Osteoblast (primary cell): Measurements from ENCODE around the gene APOBEC3C. TPM values are rescaled to one million over a fixed set of nuclear protein-coding genes. Genes with fewer than 3 reads are reported as not detected.
"Not testable (repeated sequence)": the region's sequence is repeated elsewhere in the genome, so short reads cannot be mapped to it uniquely, and the experiment has no call there.

Source experiments
- DNase-seq: peaks from one replicate; pipeline ENCODE4 v3.0.0; 2011; ENCODE audit warnings: low spot score, mixed read lengths; ENCODE audit not compliant: insufficient read length; ENCODE audit errors: missing footprints
- H2AFZ ChIP-seq: 2 replicates; pipeline ENCODE4 v1.6.0; 2011; ENCODE audit warnings: mild to moderate bottlenecking, low read length
- H3K27ac ChIP-seq: 2 replicates; pipeline ENCODE4 v1.5.1; 2011; ENCODE audit warnings: mild to moderate bottlenecking, low read depth, low read length, moderate library complexity
- H3K27me3 ChIP-seq: 2 replicates; pipeline ENCODE4 v1.6.0; 2012; ENCODE audit warnings: mild to moderate bottlenecking, control low read depth, inconsistent platforms, low read length, moderate library complexity; ENCODE audit not compliant: insufficient read depth
- H3K36me3 ChIP-seq: 2 replicates; pipeline ENCODE4 v1.5.1; 2011; ENCODE audit warnings: mild to moderate bottlenecking, low read length, control low read depth, moderate library complexity; ENCODE audit not compliant: insufficient read depth
- H3K4me1 ChIP-seq: 2 replicates; pipeline ENCODE4 v1.5.1; 2011; ENCODE audit warnings: mild to moderate bottlenecking, low read length, control low read depth, moderate library complexity; ENCODE audit not compliant: insufficient read depth
- H3K4me2 ChIP-seq: 2 replicates; pipeline ENCODE4 v1.6.0; 2011; ENCODE audit warnings: mild to moderate bottlenecking, low read length; ENCODE audit not compliant: insufficient read depth
- H3K4me3 ChIP-seq: fragments of 200-600 bp; sonication (generic); 3 replicates; pipeline ENCODE4 v1.5.1; 2012; ENCODE audit warnings: mild to moderate bottlenecking, low read length, inconsistent platforms; ENCODE audit not compliant: insufficient read depth
- H3K79me2 ChIP-seq: 2 replicates; pipeline ENCODE4 v1.6.0; 2012; ENCODE audit warnings: mild to moderate bottlenecking, low read length, control low read depth, inconsistent platforms; ENCODE audit not compliant: insufficient read depth
- H3K9me3 ChIP-seq: 2 replicates; pipeline ENCODE4 v1.5.1; 2011; ENCODE audit warnings: low read depth, low read length, control low read depth
- H4K20me1 ChIP-seq: 2 replicates; pipeline ENCODE4 v1.6.0; 2012; ENCODE audit warnings: mild to moderate bottlenecking, low read length, control low read depth; ENCODE audit not compliant: insufficient read depth
- CTCF ChIP-seq: IDR thresholded peaks from 2 replicates; pipeline ENCODE4 v1.5.1; 2011; ENCODE audit warnings: mild to moderate bottlenecking, low read depth, low read length, moderate library complexity; ENCODE audit errors: extremely low read depth
- total RNA-seq: library from RNA; depleted of rRNA; stranded (reverse); fragments of >200 nt; gene quantifications from 2 replicates; pipeline ENCODE4 v1.2.3, GENCODE V29; 2012

Gene APOBEC3C
- total RNA-seq, 1 donor: 16.6 TPM

- H3K4me3 ChIP-seq, H3K4me2 ChIP-seq, H3K79me2 ChIP-seq, H2AFZ ChIP-seq, H3K27me3 ChIP-seq, H3K9me3 ChIP-seq, H3K27ac ChIP-seq, H3K4me1 ChIP-seq, DNase-seq, H3K36me3 ChIP-seq, H4K20me1 ChIP-seq: not testable (repeated sequence)
Observed at GRCh38 chr22:39063904-39064303, 49.8 kb downstream of the APOBEC3C start.

- H3K9me3 ChIP-seq, H2AFZ ChIP-seq, H3K4me3 ChIP-seq, H3K79me2 ChIP-seq, H3K27ac ChIP-seq, DNase-seq, H3K36me3 ChIP-seq, H3K4me2 ChIP-seq, H4K20me1 ChIP-seq, H3K4me1 ChIP-seq: not testable (repeated sequence)
- H3K27me3 ChIP-seq: peaks cover 12% of the 10 kb centered on the region
Observed at GRCh38 chr22:39066442-39067276, 52.6 kb downstream of the APOBEC3C start.

GRCh38 chr22:39068033-39068785, 54.2 kb downstream of the APOBEC3C start:
- DNase-seq: no peak
- no peaks in the 10 kb centered on the region for H3K36me3 ChIP-seq

More at GRCh38 chr22:39068033-39068785, 54.2 kb downstream of the APOBEC3C start:
- no peak overlapping the region for H3K4me2 ChIP-seq
- H3K9me3 ChIP-seq: no peaks in the 10 kb centered on the region
- peak; percentile 12 for TF ChIP-seq CTCF
- no peak overlapping the region for H2AFZ ChIP-seq
- no peak overlapping the region for H3K4me3 ChIP-seq
- no peak overlapping the region for H3K27ac ChIP-seq
- no peaks in the 10 kb centered on the region for H4K20me1 ChIP-seq
- H3K4me1 ChIP-seq: no peaks in the 10 kb centered on the region
- no peaks in the 10 kb centered on the region for H3K79me2 ChIP-seq
- H3K27me3 ChIP-seq: peaks cover 12% of the 10 kb centered on the region

Other genes starting within 250 kb of the APOBEC3C start
- gene DNAL4, start 220.1 kb upstream of the APOBEC3C start, total RNA-seq: 15.9 and 17.0 TPM in 2 replicates
- 0.72 and 1.5 TPM in 2 replicates for gene NPTXR, start 170.2 kb upstream of the APOBEC3C start, total RNA-seq
- gene CBX6, start 142.0 kb upstream of the APOBEC3C start, total RNA-seq: 58.6 and 59.5 TPM in 2 replicates
- gene APOBEC3A, start 56.6 kb upstream of the APOBEC3C start, total RNA-seq: not detected in 2 replicates
- 0.36 and 0.59 TPM in 2 replicates for gene APOBEC3B, start 31.9 kb upstream of the APOBEC3C start, total RNA-seq
- 3.2 and 4.0 TPM in 2 replicates for gene APOBEC3D, start 6.9 kb downstream of the APOBEC3C start, total RNA-seq
- 3.5 and 5.1 TPM in 2 replicates for gene APOBEC3F, start 26.6 kb downstream of the APOBEC3C start, total RNA-seq
- 15.6 and 18.1 TPM in 2 replicates for gene APOBEC3G, start 63.0 kb downstream of the APOBEC3C start, total RNA-seq
- not detected in 2 replicates for gene APOBEC3H, start 83.0 kb downstream of the APOBEC3C start, total RNA-seq
- gene CBX7, start 138.4 kb downstream of the APOBEC3C start, total RNA-seq: 12.7 and 14.5 TPM in 2 replicates
- gene PDGFB, start 230.7 kb downstream of the APOBEC3C start, total RNA-seq: under 0.01 TPM in 1 of 2 replicates, not detected in the other